ENCODE results near the gene PFKFB4.

Gene PFKFB4

DNA sequence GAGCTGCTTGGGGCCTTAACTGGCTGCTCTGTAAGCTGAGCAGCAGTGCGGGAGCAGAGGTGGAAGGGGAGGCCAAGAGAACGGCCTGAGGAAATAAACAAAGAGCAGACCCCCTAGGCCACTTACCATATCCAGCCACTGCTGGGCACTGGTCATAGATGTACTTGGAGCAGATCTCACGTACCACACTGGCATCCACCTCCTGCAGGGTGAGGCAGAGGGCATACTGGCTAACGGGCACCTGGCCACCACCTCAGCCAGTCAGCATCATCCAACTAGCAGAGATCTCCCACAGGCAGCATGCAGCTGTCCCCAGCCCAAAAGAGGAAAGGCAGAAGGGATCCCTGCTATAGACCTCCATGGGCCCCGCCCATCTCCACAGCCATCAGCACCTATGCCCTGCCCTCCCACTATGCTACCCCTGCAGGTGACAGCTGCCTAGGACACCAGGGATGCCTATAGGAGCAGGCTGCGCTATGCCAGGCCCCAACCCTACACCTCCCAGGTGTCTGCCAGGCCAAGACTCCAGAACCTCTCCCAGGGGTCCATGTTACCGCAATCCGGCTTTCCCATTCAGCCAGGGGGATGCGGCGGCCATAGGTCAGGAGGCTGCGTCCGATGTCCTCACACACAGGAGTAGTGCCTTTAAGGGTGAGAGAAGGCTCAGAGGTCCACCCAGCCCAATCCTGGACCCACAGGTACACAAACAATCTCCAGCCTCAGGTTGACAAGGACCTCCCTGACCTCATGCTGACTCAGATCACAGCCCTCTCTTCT, 43.1 kb upstream of the PFKFB4 start:
- H3F3A ChIP-seq (ENCODE audit: insufficient read depth): no peaks in the 10 kb centered on the region
- H3K9me3 ChIP-seq (ENCODE audit: insufficient read depth, low read length): no peaks in the 10 kb centered on the region
- no peaks in the 10 kb centered on the region for H3K27me3 ChIP-seq (ENCODE audit: low read length)
- H3K4me2 ChIP-seq (ENCODE audit: low read depth, low read length, poor library complexity, severe bottlenecking): no peak overlapping the region
- no peaks in the 10 kb centered on the region for H3K79me2 ChIP-seq (ENCODE audit: insufficient read depth, low read length)
- H3K9ac ChIP-seq (ENCODE audit: low read length): no peak overlapping the region
- no peaks in the 10 kb centered on the region; the same call in 1 of the 2 replicates for H3K36me3 ChIP-seq (ENCODE audit: low read length)
- no peak for TF ChIP-seq EZH2phosphoT487 (conservative IDR thresholded peaks at IDR 0.05; ENCODE audit: low read length)
- TF ChIP-seq, protein P1, sequence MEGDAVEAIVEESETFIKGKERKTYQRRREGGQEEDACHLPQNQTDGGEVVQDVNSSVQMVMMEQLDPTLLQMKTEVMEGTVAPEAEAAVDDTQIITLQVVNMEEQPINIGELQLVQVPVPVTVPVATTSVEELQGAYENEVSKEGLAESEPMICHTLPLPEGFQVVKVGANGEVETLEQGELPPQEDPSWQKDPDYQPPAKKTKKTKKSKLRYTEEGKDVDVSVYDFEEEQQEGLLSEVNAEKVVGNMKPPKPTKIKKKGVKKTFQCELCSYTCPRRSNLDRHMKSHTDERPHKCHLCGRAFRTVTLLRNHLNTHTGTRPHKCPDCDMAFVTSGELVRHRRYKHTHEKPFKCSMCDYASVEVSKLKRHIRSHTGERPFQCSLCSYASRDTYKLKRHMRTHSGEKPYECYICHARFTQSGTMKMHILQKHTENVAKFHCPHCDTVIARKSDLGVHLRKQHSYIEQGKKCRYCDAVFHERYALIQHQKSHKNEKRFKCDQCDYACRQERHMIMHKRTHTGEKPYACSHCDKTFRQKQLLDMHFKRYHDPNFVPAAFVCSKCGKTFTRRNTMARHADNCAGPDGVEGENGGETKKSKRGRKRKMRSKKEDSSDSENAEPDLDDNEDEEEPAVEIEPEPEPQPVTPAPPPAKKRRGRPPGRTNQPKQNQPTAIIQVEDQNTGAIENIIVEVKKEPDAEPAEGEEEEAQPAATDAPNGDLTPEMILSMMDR (IDR thresholded peaks at IDR 0.05; ENCODE audit: insufficient read depth, low read length, poor library complexity, severe bottlenecking): no peak
- no peak overlapping the region for H3K27ac ChIP-seq (ENCODE audit: low read depth, low read length)
- H2AFZ ChIP-seq (ENCODE audit: low read depth, low read length, severe bottlenecking): no peak overlapping the region
- no peak overlapping the region for H3K4me3 ChIP-seq (ENCODE audit: insufficient read depth, low read length, poor library complexity, severe bottlenecking)
- no peaks in the 10 kb centered on the region for H3K9me2 ChIP-seq (replicated peaks; ENCODE audit: insufficient read depth, low read length)
- H4K20me1 ChIP-seq (ENCODE audit: low read depth, low read length): no peaks in the 10 kb centered on the region

DNA sequence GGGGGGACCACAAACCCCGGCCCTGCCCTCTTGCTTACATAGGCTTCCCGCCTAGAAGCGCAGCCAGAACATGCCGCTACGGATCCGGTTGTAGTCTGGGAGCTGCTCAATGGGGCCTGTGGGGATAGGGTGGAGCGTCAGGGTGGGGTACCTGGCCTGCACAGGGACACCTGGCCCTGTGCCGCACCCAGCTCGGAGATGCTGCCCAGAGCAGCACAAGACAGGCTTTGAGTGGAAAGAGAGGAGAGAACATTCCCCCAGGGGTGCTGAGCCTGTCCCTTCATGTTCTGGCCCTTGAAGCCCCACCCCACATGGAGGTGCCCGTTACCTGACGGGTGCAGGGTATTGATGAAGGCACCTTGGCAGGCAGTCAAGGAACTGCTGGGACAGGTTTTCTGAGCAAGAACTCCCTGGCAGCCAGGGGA, 42.5 kb upstream of the PFKFB4 start:
- Histone ChIP-seq H3F3A (ENCODE audit: insufficient read depth) (no peaks in the 10 kb centered on the region), H3K4me3 (ENCODE audit: insufficient read depth, low read length, poor library complexity, severe bottlenecking) (no peak overlapping the region), H3K9ac (ENCODE audit: low read length) (no peak overlapping the region), H2AFZ (ENCODE audit: low read depth, low read length, severe bottlenecking) (no peak overlapping the region), H3K9me2 (replicated peaks; ENCODE audit: insufficient read depth, low read length) (no peaks in the 10 kb centered on the region), H4K20me1 (ENCODE audit: low read depth, low read length) (no peaks in the 10 kb centered on the region), H3K4me2 (ENCODE audit: low read depth, low read length, poor library complexity, severe bottlenecking) (no peak overlapping the region), H3K79me2 (ENCODE audit: insufficient read depth, low read length) (no peaks in the 10 kb centered on the region), H3K9me3 (ENCODE audit: insufficient read depth, low read length) (no peaks in the 10 kb centered on the region), H3K27me3 (ENCODE audit: low read length) (no peaks in the 10 kb centered on the region), H3K27ac (ENCODE audit: low read depth, low read length) (no peak overlapping the region), H3K36me3 (ENCODE audit: low read length) (no peaks in the 10 kb centered on the region; the same call in 1 of the 2 replicates)
- TF ChIP-seq, protein P1 (IDR thresholded peaks at IDR 0.05; ENCODE audit: insufficient read depth, low read length, poor library complexity, severe bottlenecking): no peak
- TF ChIP-seq EZH2phosphoT487 (conservative IDR thresholded peaks at IDR 0.05; ENCODE audit: low read length): no peak

DNA sequence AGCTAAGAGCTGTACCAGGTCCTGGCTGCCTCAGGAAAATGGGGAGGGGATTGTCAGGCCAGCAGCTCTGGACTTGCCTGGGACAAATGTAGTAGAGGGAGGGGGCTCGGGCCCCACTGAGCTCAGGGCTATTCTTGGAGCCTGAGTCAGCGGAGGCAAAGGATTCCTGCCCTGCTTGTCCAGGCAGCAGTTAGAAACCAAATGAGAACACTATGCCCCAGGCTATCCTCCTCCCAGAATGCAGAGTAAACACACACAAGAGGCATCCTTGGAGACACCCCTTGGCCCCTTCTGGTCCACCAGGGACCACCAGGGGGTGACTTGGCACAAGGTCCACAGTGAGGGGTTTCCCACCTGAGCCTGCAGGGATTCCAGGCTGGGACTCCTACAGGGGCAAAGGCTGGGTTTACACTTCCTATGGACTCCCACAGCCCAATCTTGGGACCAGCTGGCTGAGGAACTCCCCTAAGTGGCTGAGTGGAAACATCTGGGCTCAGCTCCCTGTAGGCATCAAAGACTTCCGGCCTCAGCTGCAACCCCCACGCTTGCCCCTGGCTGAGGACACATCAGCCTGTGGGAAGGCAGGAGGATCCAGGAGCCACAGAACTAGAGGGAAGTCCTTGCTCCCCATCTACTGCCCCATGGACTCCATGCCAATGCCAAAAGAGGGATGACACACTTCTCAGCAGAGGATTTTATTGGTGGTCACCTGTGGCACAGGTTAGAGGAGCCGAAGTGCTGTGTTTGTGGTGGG, 41.9 kb upstream of the PFKFB4 start:
- no peaks in the 10 kb centered on the region; the same call in 1 of the 2 replicates for H3K36me3 ChIP-seq (ENCODE audit: low read length)

More for the DNA sequence above, 41.9 kb upstream of the PFKFB4 start:
- H3K79me2 ChIP-seq (ENCODE audit: insufficient read depth, low read length): no peaks in the 10 kb centered on the region
- H3K4me3 ChIP-seq (ENCODE audit: insufficient read depth, low read length, poor library complexity, severe bottlenecking): no peak overlapping the region
- no peaks in the 10 kb centered on the region for H4K20me1 ChIP-seq (ENCODE audit: low read depth, low read length)
- TF ChIP-seq EZH2phosphoT487 (conservative IDR thresholded peaks at IDR 0.05; ENCODE audit: low read length): no peak
- TF ChIP-seq, protein P1 (IDR thresholded peaks at IDR 0.05; ENCODE audit: insufficient read depth, low read length, poor library complexity, severe bottlenecking): no peak
- H3K27ac ChIP-seq (ENCODE audit: low read depth, low read length): no peak overlapping the region
- H3K9ac ChIP-seq (ENCODE audit: low read length): no peak overlapping the region
- H3K4me2 ChIP-seq (ENCODE audit: low read depth, low read length, poor library complexity, severe bottlenecking): no peak overlapping the region
- H3K27me3 ChIP-seq (ENCODE audit: low read length): no peaks in the 10 kb centered on the region
- no peaks in the 10 kb centered on the region for H3K9me3 ChIP-seq (ENCODE audit: insufficient read depth, low read length)
- H3F3A ChIP-seq (ENCODE audit: insufficient read depth): no peaks in the 10 kb centered on the region
- no peaks in the 10 kb centered on the region for H3K9me2 ChIP-seq (replicated peaks; ENCODE audit: insufficient read depth, low read length)
- H2AFZ ChIP-seq (ENCODE audit: low read depth, low read length, severe bottlenecking): no peak overlapping the region

Data from SU-DHL-6 (cell line).